SU-DHL-6 (cell line): ENCODE data around the gene NDST4.

Experiments used
- H2AFZ ChIP-seq: fragments of 200-600 bp; sonication (generic); 2 replicates; pipeline ENCODE4 v1.6.1; 2014; ENCODE audit warnings: low read depth, mild to moderate bottlenecking, moderate library complexity, mixed read lengths, antibody characterized with exemption, low read length; ENCODE audit not compliant: severe bottlenecking
- H3F3A ChIP-seq: fragments of 200-600 bp; shearing (Covaris generic); 2 replicates; pipeline ENCODE4 v1.6.0; 2016; ENCODE audit warnings: antibody characterized with exemption, mild to moderate bottlenecking; ENCODE audit not compliant: insufficient read depth
- H3K27ac ChIP-seq: fragments of 200-600 bp; sonication (generic); 2 replicates; pipeline ENCODE4 v1.5.1; 2016; ENCODE audit warnings: low read depth, mild to moderate bottlenecking, low read length, moderate library complexity, mixed read lengths
- H3K27me3 ChIP-seq: fragments of 200-600 bp; sonication (generic), shearing (Covaris generic); 2 replicates; pipeline ENCODE4 v1.6.0; 2014; ENCODE audit warnings: mild to moderate bottlenecking, low read length
- H3K36me3 ChIP-seq: fragments of 200-600 bp; sonication (generic); 2 replicates; pipeline ENCODE4 v1.6.1; 2014; ENCODE audit warnings: mild to moderate bottlenecking, low read length, mixed read lengths
- H3K4me2 ChIP-seq: fragments of 300-600, 200-600 bp; shearing (Covaris generic), sonication (generic); 2 replicates; pipeline ENCODE4 v1.6.0; 2014; ENCODE audit warnings: low read length, low read depth, mild to moderate bottlenecking; ENCODE audit not compliant: poor library complexity, severe bottlenecking
- H3K4me3 ChIP-seq: fragments of 200-600 bp; sonication (generic); 2 replicates; pipeline ENCODE4 v1.5.1; 2014; ENCODE audit warnings: antibody characterized with exemption, low read length, mild to moderate bottlenecking, mixed read lengths; ENCODE audit not compliant: insufficient read depth, poor library complexity, severe bottlenecking
- H3K79me2 ChIP-seq: fragments of 200-600 bp; sonication (generic); 2 replicates; pipeline ENCODE4 v1.6.1; 2014; ENCODE audit warnings: mild to moderate bottlenecking, low read length, moderate library complexity; ENCODE audit not compliant: insufficient read depth
- H3K9ac ChIP-seq: fragments of 200-600 bp; sonication (generic); 2 replicates; pipeline ENCODE4 v1.7.0; 2014; ENCODE audit warnings: mild to moderate bottlenecking, low read length
- H3K9me2 ChIP-seq: fragments of 200-600 bp; sonication (generic); replicated peaks from 2 replicates; pipeline ENCODE4 v1.6.1; 2014; ENCODE audit warnings: low read length; ENCODE audit not compliant: insufficient read depth
- H3K9me3 ChIP-seq: fragments of 200-600 bp; sonication (generic); 2 replicates; pipeline ENCODE4 v1.6.1; 2014; ENCODE audit warnings: low read length, mixed read lengths; ENCODE audit not compliant: insufficient read depth
- H4K20me1 ChIP-seq: fragments of 200-600 bp; sonication (generic); 2 replicates; pipeline ENCODE4 v1.6.1; 2014; ENCODE audit warnings: low read depth, mild to moderate bottlenecking, antibody characterized with exemption, low read length, moderate library complexity, mixed read lengths
- EZH2phosphoT487 ChIP-seq: fragments of 200-600 bp; sonication (generic), shearing (Covaris generic); conservative IDR thresholded peaks from 2 replicates; pipeline ENCODE4 v1.6.1; 2018; ENCODE audit warnings: mild to moderate bottlenecking, antibody characterized with exemption, low read length, moderate library complexity, mixed read lengths
- TF ChIP-seq, protein P1 (sequence below): fragments of 200-600 bp; sonication (generic); IDR thresholded peaks from one replicate; pipeline ENCODE4 v1.5.1; 2017; ENCODE audit warnings: antibody characterized with exemption, mild to moderate bottlenecking, low read length, moderate library complexity; ENCODE audit not compliant: insufficient read depth, poor library complexity, severe bottlenecking

NDST4 gene

DNA sequence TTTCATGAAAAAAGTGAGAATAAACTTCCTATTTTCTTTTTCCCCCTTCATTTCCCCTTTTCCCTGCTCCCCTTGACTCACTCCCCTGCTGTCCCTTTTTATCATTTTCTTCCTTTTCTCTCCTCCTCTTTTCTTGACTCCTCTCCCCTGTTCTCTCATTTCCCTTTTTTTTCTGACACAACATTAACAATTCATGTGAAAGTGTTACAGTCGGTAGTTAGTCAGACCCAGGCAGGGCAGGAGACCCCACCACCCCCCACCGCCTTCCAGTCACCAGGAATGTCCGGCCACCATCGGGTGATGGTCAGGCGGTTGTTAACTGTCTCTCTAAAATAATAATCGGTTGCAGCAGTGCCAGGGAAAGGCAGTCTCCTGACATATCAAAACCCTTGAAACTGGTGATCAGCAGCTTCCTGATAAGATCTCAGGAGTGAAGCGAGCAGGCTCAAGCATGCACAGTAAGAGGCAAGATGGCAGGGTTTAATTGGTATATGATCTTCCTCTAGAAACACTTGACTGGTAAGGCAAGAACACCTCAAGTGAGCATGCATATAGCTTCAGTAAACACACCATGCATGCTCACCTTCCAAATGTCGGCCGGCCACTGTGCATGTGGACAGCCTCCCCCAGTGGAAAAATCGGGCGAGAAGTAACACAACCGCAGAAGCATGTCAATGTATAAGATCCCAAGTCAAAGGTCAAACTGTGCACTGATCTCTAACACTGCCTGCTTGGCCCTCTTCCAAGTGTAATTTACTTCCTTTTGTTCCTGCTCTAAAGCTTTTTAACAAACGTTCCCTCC, 191.4 kb downstream of the NDST4 start:
- H3K27ac ChIP-seq: no peak overlapping the region
- no peaks in the 10 kb centered on the region for H3K9me3 ChIP-seq
- TF ChIP-seq EZH2phosphoT487: no peak
- TF ChIP-seq, protein P1, sequence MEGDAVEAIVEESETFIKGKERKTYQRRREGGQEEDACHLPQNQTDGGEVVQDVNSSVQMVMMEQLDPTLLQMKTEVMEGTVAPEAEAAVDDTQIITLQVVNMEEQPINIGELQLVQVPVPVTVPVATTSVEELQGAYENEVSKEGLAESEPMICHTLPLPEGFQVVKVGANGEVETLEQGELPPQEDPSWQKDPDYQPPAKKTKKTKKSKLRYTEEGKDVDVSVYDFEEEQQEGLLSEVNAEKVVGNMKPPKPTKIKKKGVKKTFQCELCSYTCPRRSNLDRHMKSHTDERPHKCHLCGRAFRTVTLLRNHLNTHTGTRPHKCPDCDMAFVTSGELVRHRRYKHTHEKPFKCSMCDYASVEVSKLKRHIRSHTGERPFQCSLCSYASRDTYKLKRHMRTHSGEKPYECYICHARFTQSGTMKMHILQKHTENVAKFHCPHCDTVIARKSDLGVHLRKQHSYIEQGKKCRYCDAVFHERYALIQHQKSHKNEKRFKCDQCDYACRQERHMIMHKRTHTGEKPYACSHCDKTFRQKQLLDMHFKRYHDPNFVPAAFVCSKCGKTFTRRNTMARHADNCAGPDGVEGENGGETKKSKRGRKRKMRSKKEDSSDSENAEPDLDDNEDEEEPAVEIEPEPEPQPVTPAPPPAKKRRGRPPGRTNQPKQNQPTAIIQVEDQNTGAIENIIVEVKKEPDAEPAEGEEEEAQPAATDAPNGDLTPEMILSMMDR: no peak
- no peak overlapping the region for H3K4me3 ChIP-seq
- no peaks in the 10 kb centered on the region for H3K9me2 ChIP-seq
- H3K36me3 ChIP-seq: no peaks in the 10 kb centered on the region
- no peak overlapping the region for H3K4me2 ChIP-seq
- H3K9ac ChIP-seq: no peak overlapping the region
- no peaks in the 10 kb centered on the region for H3K79me2 ChIP-seq
- H3F3A ChIP-seq: no peaks in the 10 kb centered on the region
- H4K20me1 ChIP-seq: no peaks in the 10 kb centered on the region
- no peaks in the 10 kb centered on the region for H3K27me3 ChIP-seq
- no peak overlapping the region for H2AFZ ChIP-seq

DNA sequence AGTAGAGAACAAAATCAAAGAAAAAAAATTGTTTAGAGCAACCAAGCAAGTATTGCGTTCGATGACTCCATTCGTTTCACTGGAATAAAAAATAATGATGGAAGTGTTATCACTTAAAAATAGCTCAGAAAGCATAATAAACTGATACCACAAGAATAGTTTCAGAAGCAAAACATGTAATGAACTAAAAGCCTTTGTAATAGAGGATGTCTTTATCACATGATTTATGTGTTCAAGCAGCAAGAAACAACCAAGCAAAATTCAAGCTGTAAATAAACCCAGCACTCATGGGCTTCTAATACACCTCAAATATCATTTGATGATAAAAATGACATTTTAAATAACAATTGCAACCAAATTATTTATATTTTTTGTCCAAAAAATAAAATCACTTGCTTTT, 192.2 kb downstream of the NDST4 start:
- H3K27me3 ChIP-seq: no peaks in the 10 kb centered on the region
- no peak for TF ChIP-seq EZH2phosphoT487
- TF ChIP-seq, protein P1: no peak
- no peak overlapping the region for H3K4me2 ChIP-seq
- H3K27ac ChIP-seq: no peak overlapping the region
- H3K79me2 ChIP-seq: no peaks in the 10 kb centered on the region
- H2AFZ ChIP-seq: no peak overlapping the region
- no peaks in the 10 kb centered on the region for H3K36me3 ChIP-seq
- no peak overlapping the region for H3K9ac ChIP-seq
- H3K9me3 ChIP-seq: no peaks in the 10 kb centered on the region
- H3F3A ChIP-seq: no peaks in the 10 kb centered on the region
- H3K9me2 ChIP-seq: no peaks in the 10 kb centered on the region
- no peak overlapping the region for H3K4me3 ChIP-seq
- no peaks in the 10 kb centered on the region for H4K20me1 ChIP-seq

DNA sequence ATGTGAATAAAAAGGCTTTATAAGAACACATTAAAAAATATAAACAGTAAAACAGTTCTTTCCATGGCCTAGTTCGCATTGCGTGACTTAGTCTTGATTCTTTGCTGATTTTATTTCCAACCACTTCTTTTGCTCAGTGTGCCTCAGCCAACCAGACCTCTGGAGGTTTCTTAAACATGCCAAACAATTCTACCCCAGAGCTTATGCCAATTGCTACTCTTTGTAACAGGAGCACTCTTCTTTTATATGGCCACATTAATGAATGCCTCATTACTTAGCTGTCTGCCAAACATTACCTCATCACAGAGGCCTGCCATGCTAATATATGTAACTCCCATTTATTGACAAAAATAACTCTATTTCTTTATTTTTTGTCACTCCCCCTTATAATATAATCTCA, 202.3 kb downstream of the NDST4 start:
- Histone ChIP-seq H3K9ac (no peak overlapping the region), H3K9me2 (no peaks in the 10 kb centered on the region), H3K27me3 (no peaks in the 10 kb centered on the region), H3K36me3 (no peaks in the 10 kb centered on the region), H3K9me3 (no peaks in the 10 kb centered on the region), H2AFZ (no peak overlapping the region), H3K4me3 (no peak overlapping the region), H3K4me2 (no peak overlapping the region), H3K27ac (no peak overlapping the region), H3F3A (no peaks in the 10 kb centered on the region), H4K20me1 (no peaks in the 10 kb centered on the region), H3K79me2 (no peaks in the 10 kb centered on the region)
- TF ChIP-seq EZH2phosphoT487: no peak
- TF ChIP-seq, protein P1: no peak
